Activated CD4-positive, alpha-beta T cell treated with anti-CD3 and anti-CD28 coated beads for 36 hours (primary cell): Measurements from ENCODE around the gene PLCL1. TPM values are rescaled to one million over a fixed set of nuclear protein-coding genes. Genes with fewer than 3 reads are reported as not detected.

Experiments
- ATAC-seq: fragments of 200-7000 bp; cut with Tn5 transposase; one replicate; pipeline ENCODE4 v1.10.0; 2021; ENCODE audit warnings: mild to moderate bottlenecking, moderate library complexity
- CTCF ChIA-PET: fragments of 350-600 bp; sonication (Branson Sonifier 250); formaldehyde crosslinking; loops from one replicate; lab custom pipeline; 2021; ENCODE audit warnings: antibody characterized with exemption; lab: Charles Lee
- POLR2A ChIA-PET: fragments of 350-600 bp; sonication (Branson Sonifier 250); formaldehyde crosslinking; loops from one replicate; lab custom pipeline; 2021; ENCODE audit warnings: antibody characterized with exemption, inconsistent platforms; lab: Charles Lee
- DNase-seq: peaks from one replicate; pipeline ENCODE4 v3.0.0-alpha.2; 2020
- H3K27ac Mint-ChIP-seq: one replicate; pipeline ENCODE4 v1.8.0; 2021; ENCODE audit warnings: mixed read lengths
- H3K27me3 Mint-ChIP-seq: one replicate; pipeline ENCODE4 v1.8.0; 2021; ENCODE audit warnings: mixed read lengths
- H3K36me3 Mint-ChIP-seq: one replicate; pipeline ENCODE4 v1.8.0; 2021; ENCODE audit warnings: low read depth, mixed read lengths
- H3K4me1 Mint-ChIP-seq: one replicate; pipeline ENCODE4 v1.8.0; 2021; ENCODE audit warnings: mixed read lengths
- H3K4me3 Mint-ChIP-seq: one replicate; pipeline ENCODE4 v1.8.0; 2021; ENCODE audit warnings: mild to moderate bottlenecking, moderate library complexity, mixed read lengths
- H3K9me3 Mint-ChIP-seq: one replicate; pipeline ENCODE4 v1.8.0; 2021; ENCODE audit warnings: low read depth, mixed read lengths
- intact Hi-C, 2 experiments: fragments of 100-400 bp; cut with DNase I in 1 of 2; cut with micrococcal nuclease in 1 of 2; formaldehyde crosslinking; loops; one replicate each; pipeline versions ENCODE4 v1.14.2 to v1.15.1; 2022 to 2024; cut with DNase I, micrococcal nuclease
- total RNA-seq, 2 experiments: library from RNA; stranded (reverse); gene quantifications; one replicate each; pipeline ENCODE4 v1.2.3, GENCODE V29; 2021

Gene PLCL1
- total RNA-seq, 2 experiments from 2014 or later: 1.6 to 1.7 TPM

- CTCF ChIA-PET: interaction anchor here (0.6 to 1.0 kb wide), 2 partner anchors 15 to 164 kb away, joined by 3 to 5 read pairs; no protein-coding TSS in a partner anchor
- DNase-seq: no peak
- H3K36me3 Mint-ChIP-seq: no peaks in the 10 kb centered on the region
- intact Hi-C loops: no loop called here
- POLR2A ChIA-PET: no interaction called here
- peaks cover 17% of the 10 kb centered on the region for H3K27me3 Mint-ChIP-seq
- ATAC-seq: no peak
- H3K4me1 Mint-ChIP-seq: peaks cover 9% of the 10 kb centered on the region
- peaks cover 3% of the 10 kb centered on the region for H3K9me3 Mint-ChIP-seq
- H3K4me3 Mint-ChIP-seq: no peak overlapping the region
- H3K27ac Mint-ChIP-seq: no peak overlapping the region
These were observed 10.9 kb upstream of the PLCL1 start for GRCh38 chr2:197793456-197793855.

- H3K4me1 Mint-ChIP-seq: peaks cover 9% of the 10 kb centered on the region
- no peak overlapping the region for H3K27ac Mint-ChIP-seq
- no peak overlapping the region for H3K4me3 Mint-ChIP-seq
- ChIA-PET CTCF (interaction anchor here (0.8 to 1.2 kb wide), 3 partner anchors 14 to 502 kb away, joined by 3 to 5 read pairs (median 3); no protein-coding TSS in a partner anchor), POLR2A (no interaction called here)
- H3K36me3 Mint-ChIP-seq: no peaks in the 10 kb centered on the region
- peak; percentile 27 for DNase-seq
- H3K27me3 Mint-ChIP-seq: peaks cover 17% of the 10 kb centered on the region
- intact Hi-C loops: no loop called here
- ATAC-seq: peak; percentile 96
- H3K9me3 Mint-ChIP-seq: peaks cover 3% of the 10 kb centered on the region
These were observed 9.1 kb upstream of the PLCL1 start for GRCh38 chr2:197795277-197795676.

GRCh38 chr2:197798187-197798586, 6.2 kb upstream of the PLCL1 start:
- intact Hi-C loops: no loop called here

GRCh38 chr2:197799068-197799467, 5.3 kb upstream of the PLCL1 start:
- POLR2A ChIA-PET: no interaction called here
- intact Hi-C loops: no loop called here
- no peak overlapping the region for H3K27ac Mint-ChIP-seq
- H3K27me3 Mint-ChIP-seq: peaks cover 6% of the 10 kb centered on the region
- DNase-seq (no peak), ATAC-seq (no peak)
- no peaks in the 10 kb centered on the region for H3K36me3 Mint-ChIP-seq
- H3K9me3 Mint-ChIP-seq: peaks cover 3% of the 10 kb centered on the region
- H3K4me3 Mint-ChIP-seq: no peak overlapping the region
- CTCF ChIA-PET: interaction anchor here (2.2 kb wide), 1 partner anchor 498 kb away, joined by 9 read pairs; no protein-coding TSS in a partner anchor
- H3K4me1 Mint-ChIP-seq: peaks cover 18% of the 10 kb centered on the region

More at GRCh38 chr2:197798187-197798586, 6.2 kb upstream of the PLCL1 start:
- DNase-seq: no peak
- Mint-ChIP-seq H3K9me3 (peaks cover 3% of the 10 kb centered on the region), H3K27me3 (peaks cover 11% of the 10 kb centered on the region), H3K4me1 (peaks cover 13% of the 10 kb centered on the region), H3K4me3 (no peak overlapping the region), H3K36me3 (no peaks in the 10 kb centered on the region), H3K27ac (no peak overlapping the region)
- ATAC-seq: no peak
- ChIA-PET CTCF (interaction anchor here (1.5 kb wide), 1 partner anchor 329 kb away, joined by 4 read pairs; no protein-coding TSS in a partner anchor), POLR2A (no interaction called here)

- no peak for ATAC-seq
These were observed 4.3 kb upstream of the PLCL1 start for GRCh38 chr2:197800091-197800490.

GRCh38 chr2:197801033-197801432, 3.4 kb upstream of the PLCL1 start:
- intact Hi-C loops: loop anchor here (5.0 to 10.0 kb wide), 3 partner anchors 86 to 1664 kb away; no protein-coding TSS in a partner anchor
- CTCF ChIA-PET: interaction anchor here (0.9 to 2.2 kb wide), 9 partner anchors 12 to 496 kb away, joined by 3 to 9 read pairs (median 3); no protein-coding TSS in a partner anchor
- peaks cover 19% of the 10 kb centered on the region for H3K4me1 Mint-ChIP-seq

More at GRCh38 chr2:197800091-197800490, 4.3 kb upstream of the PLCL1 start:
- Mint-ChIP-seq H3K9me3 (peaks cover 3% of the 10 kb centered on the region), H3K27ac (no peak overlapping the region), H3K27me3 (peaks cover 6% of the 10 kb centered on the region), H3K4me1 (peaks cover 18% of the 10 kb centered on the region), H3K4me3 (no peak overlapping the region), H3K36me3 (no peaks in the 10 kb centered on the region)
- CTCF ChIA-PET: interaction anchor here (1.0 to 2.2 kb wide), 4 partner anchors 10 to 497 kb away, joined by 3 to 9 read pairs (median 4); no protein-coding TSS in a partner anchor
- no peak for DNase-seq
- intact Hi-C loops: loop anchor here (5.0 to 10.0 kb wide), 3 partner anchors 87 to 1665 kb away; no protein-coding TSS in a partner anchor
- POLR2A ChIA-PET: no interaction called here

GRCh38 chr2:197803033-197803444, 1.4 kb upstream of the PLCL1 start:
- ChIA-PET CTCF (interaction anchor here (1.4 kb wide), 1 partner anchor 24 kb away, joined by 4 read pairs; no protein-coding TSS in a partner anchor), POLR2A (no interaction called here)
- Mint-ChIP-seq H3K4me1 (peaks cover 35% of the 10 kb centered on the region), H3K27me3 (peaks cover 2% of the 10 kb centered on the region), H3K4me3 (no peak overlapping the region), H3K27ac (no peak overlapping the region), H3K9me3 (no peaks in the 10 kb centered on the region), H3K36me3 (no peaks in the 10 kb centered on the region)
- ATAC-seq (peak; percentile 28), DNase-seq (peak; percentile 23)
- intact Hi-C loops: loop anchor here (1.0 to 10.0 kb wide), 6 partner anchors 84 to 1662 kb away; no protein-coding TSS in a partner anchor

More at GRCh38 chr2:197801033-197801432, 3.4 kb upstream of the PLCL1 start:
- no peak for ATAC-seq
- Mint-ChIP-seq H3K27me3 (peaks cover 6% of the 10 kb centered on the region), H3K4me3 (no peak overlapping the region), H3K27ac (no peak overlapping the region), H3K9me3 (no peaks in the 10 kb centered on the region), H3K36me3 (no peaks in the 10 kb centered on the region)
- POLR2A ChIA-PET: no interaction called here
- DNase-seq: no peak

GRCh38 chr2:197804758-197805714, 643 bp downstream of the PLCL1 start:
- intact Hi-C loops: loop anchor here (1.0 to 10.0 kb wide), 9 partner anchors 34 to 1660 kb away; partner anchors contain the start of gene MARS2 (in 1 of the 2)
- ATAC-seq: peak; percentile 17
- Mint-ChIP-seq H3K36me3 (no peaks in the 10 kb centered on the region), H3K4me3 (peak overlapping the region; percentile 89), H3K27ac (peak overlapping the region; percentile 84), H3K27me3 (peaks cover 2% of the 10 kb centered on the region), H3K4me1 (peaks cover 52% of the 10 kb centered on the region), H3K9me3 (no peaks in the 10 kb centered on the region)
- ChIA-PET POLR2A (interaction anchor here (0.8 to 1.0 kb wide), 2 partner anchors 33 to 42 kb away, joined by 3 to 5 read pairs; no protein-coding TSS in a partner anchor), CTCF (interaction anchor here (0.6 to 1.5 kb wide), 11 partner anchors 8 to 492 kb away, joined by 3 to 13 read pairs (median 3); no protein-coding TSS in a partner anchor)
- peak; percentile 64 for DNase-seq

GRCh38 chr2:197805715-197806633, 1.6 kb downstream of the PLCL1 start:
- H3K27me3 Mint-ChIP-seq: peaks cover 2% of the 10 kb centered on the region
- ATAC-seq (no peak), DNase-seq (no peak)
- ChIA-PET POLR2A (interaction anchor here (0.8 kb wide), 1 partner anchor 41 kb away, joined by 3 read pairs; no protein-coding TSS in a partner anchor), CTCF (interaction anchor here (0.7 to 5.0 kb wide), 6 partner anchors 32 to 491 kb away, joined by 3 to 22 read pairs (median 4); no protein-coding TSS in a partner anchor)
- peaks cover 59% of the 10 kb centered on the region for H3K4me1 Mint-ChIP-seq
- intact Hi-C loops: loop anchor here (2.0 to 10.0 kb wide), 6 partner anchors 33 to 1659 kb away; no protein-coding TSS in a partner anchor
- peak overlapping the region; percentile 89 for H3K4me3 Mint-ChIP-seq
- no peaks in the 10 kb centered on the region for H3K36me3 Mint-ChIP-seq
- no peaks in the 10 kb centered on the region for H3K9me3 Mint-ChIP-seq
- H3K27ac Mint-ChIP-seq: peak overlapping the region; percentile 73

GRCh38 chr2:197809064-197809463, 4.7 kb downstream of the PLCL1 start:
- H3K4me1 Mint-ChIP-seq: peaks cover 68% of the 10 kb centered on the region
- H3K4me3 Mint-ChIP-seq: peak overlapping the region; percentile 27
- DNase-seq (peak; percentile 9), ATAC-seq (peak; percentile 20)
- peaks cover 2% of the 10 kb centered on the region for H3K27me3 Mint-ChIP-seq
- CTCF ChIA-PET: interaction anchor here (0.5 to 5.0 kb wide), 16 partner anchors 9 to 651 kb away, joined by 3 to 22 read pairs (median 3); no protein-coding TSS in a partner anchor
- H3K27ac Mint-ChIP-seq: peak overlapping the region; percentile 43
- H3K36me3 Mint-ChIP-seq: no peaks in the 10 kb centered on the region
- intact Hi-C loops: loop anchor here (5.0 to 10.0 kb wide), 2 partner anchors 128 to 1656 kb away; no protein-coding TSS in a partner anchor
- POLR2A ChIA-PET: interaction anchor here (1.0 kb wide), 1 partner anchor 29 kb away, joined by 3 read pairs; no protein-coding TSS in a partner anchor
- H3K9me3 Mint-ChIP-seq: no peaks in the 10 kb centered on the region
